ENCODE results near the gene SYCE1L. TPM values are rescaled to one million over a fixed set of nuclear protein-coding genes. Genes with fewer than 3 reads are reported as not detected.
A peak's percentile ranks its signal among the peaks of the same experiment; 100 is the strongest.

The SYCE1L gene
- total RNA-seq, 1 experiment from 2014 or later, result 6.2 TPM

- no peaks in the 10 kb centered on the region for H3K27me3 ChIP-seq (ENCODE audit: insufficient read depth, low read depth)
- H3K27ac ChIP-seq, result no peak overlapping the region
- TF ChIP-seq CTCF (conservative IDR thresholded peaks at IDR 0.05) (no peak), EZH2 (IDR thresholded peaks at IDR 0.05; ENCODE audit: low read depth) (no peak)
- H3K4me2 ChIP-seq, result peak overlapping the region; percentile 77
- peaks cover 14% of the 10 kb centered on the region for H3F3A ChIP-seq (ENCODE audit: insufficient read depth, low read depth)
- H3K9me3 ChIP-seq (ENCODE audit: insufficient read depth, low read depth), result no peaks in the 10 kb centered on the region
- ChIA-PET CTCF (interaction anchor here (0.6 kb wide), 1 partner anchor 9 kb away, joined by 3 read pairs; no protein-coding TSS in a partner anchor), POLR2A (ENCODE audit: unreplicated experiment) (interaction anchor here (0.7 kb wide), 1 partner anchor 8 kb away, joined by 3 read pairs; no protein-coding TSS in a partner anchor)
- 0 out of 2 replicates have a peak, but pooled peaks cover 5% of the 10 kb centered on the region for H3K79me2 ChIP-seq (ENCODE audit: low read depth)
- no peaks in the 10 kb centered on the region for H3K36me3 ChIP-seq (ENCODE audit: low read depth)
- peak; percentile 77 to 88 for DNase-seq
- peaks cover 18% of the 10 kb centered on the region for H3K4me1 ChIP-seq (replicated peaks; ENCODE audit: insufficient read depth)
- peak overlapping the region; percentile 78; the same call in 1 of the 2 replicates for H3K4me3 ChIP-seq
- no TSS peak for BruUV-seq (replicated peaks)
- no peaks in the 10 kb centered on the region for H3K9me2 ChIP-seq (ENCODE audit: insufficient read depth)
- intact Hi-C loops (cut with micrococcal nuclease; ENCODE audit: unreplicated experiment), result loop anchor here (2.0 kb wide), 1 partner anchor 23 kb away; the partner anchor contains the start of gene MON1B
- peaks cover 3% of the 10 kb centered on the region; the same call in 1 of the 2 replicates for H4K20me1 ChIP-seq (ENCODE audit: insufficient read depth)
- no peak overlapping the region for H2AFZ ChIP-seq
These were observed 14.4 kb downstream of the SYCE1L start for GRCh38 chr16:77213542-77214106.

GRCh38 chr16:77214411-77215138 lies 15.4 kb downstream of the SYCE1L start:
- Histone ChIP-seq H3K79me2 (ENCODE audit: low read depth) (0 out of 2 replicates have a peak, but pooled peaks cover 5% of the 10 kb centered on the region), H3K9me3 (ENCODE audit: insufficient read depth, low read depth) (no peaks in the 10 kb centered on the region), H2AFZ (no peak overlapping the region), H3K27ac (no peak overlapping the region), H3K4me3 (no peak overlapping the region), H3F3A (ENCODE audit: insufficient read depth, low read depth) (peaks cover 23% of the 10 kb centered on the region), H3K9me2 (ENCODE audit: insufficient read depth) (no peaks in the 10 kb centered on the region), H3K4me1 (replicated peaks; ENCODE audit: insufficient read depth) (peaks cover 24% of the 10 kb centered on the region), H3K27me3 (ENCODE audit: insufficient read depth, low read depth) (no peaks in the 10 kb centered on the region), H4K20me1 (ENCODE audit: insufficient read depth) (peaks cover 3% of the 10 kb centered on the region; the same call in 1 of the 2 replicates), H3K36me3 (ENCODE audit: low read depth) (no peaks in the 10 kb centered on the region), H3K4me2 (no peak overlapping the region)
- intact Hi-C loops (cut with micrococcal nuclease; ENCODE audit: unreplicated experiment), result no loop called here
- TF ChIP-seq CTCF (conservative IDR thresholded peaks at IDR 0.05) (no peak), EZH2 (IDR thresholded peaks at IDR 0.05; ENCODE audit: low read depth) (no peak)
- CTCF ChIA-PET, result no interaction called here
- DNase-seq, result no peak
- POLR2A ChIA-PET (ENCODE audit: unreplicated experiment), result no interaction called here
- BruUV-seq (replicated peaks), result no TSS peak

GRCh38 chr16:77219437-77219836 lies 20.2 kb downstream of the SYCE1L start:
- DNase-seq, result peak in 1 of 2 experiments; percentile 88
- H3K9me2 ChIP-seq (ENCODE audit: insufficient read depth), result no peaks in the 10 kb centered on the region
- no peaks in the 10 kb centered on the region for H4K20me1 ChIP-seq (ENCODE audit: insufficient read depth)
- H3K4me2 ChIP-seq, result peak overlapping the region; percentile 40
- peaks cover 15% of the 10 kb centered on the region for H3F3A ChIP-seq (ENCODE audit: insufficient read depth, low read depth)
- no peaks in the 10 kb centered on the region for H3K9me3 ChIP-seq (ENCODE audit: insufficient read depth, low read depth)
- intact Hi-C loops (cut with micrococcal nuclease; ENCODE audit: unreplicated experiment), result no loop called here
- H3K36me3 ChIP-seq (ENCODE audit: low read depth), result no peaks in the 10 kb centered on the region
- no peak overlapping the region for H2AFZ ChIP-seq
- ChIA-PET POLR2A (ENCODE audit: unreplicated experiment) (no interaction called here), CTCF (interaction anchor here (0.6 kb wide), 1 partner anchor 47 kb away, joined by 5 read pairs; no protein-coding TSS in a partner anchor)
- peaks cover 13% of the 10 kb centered on the region for H3K4me1 ChIP-seq (replicated peaks; ENCODE audit: insufficient read depth)
- TF ChIP-seq EZH2 (IDR thresholded peaks at IDR 0.05; ENCODE audit: low read depth) (no peak), CTCF (conservative IDR thresholded peaks at IDR 0.05) (no peak)
- H3K27me3 ChIP-seq (ENCODE audit: insufficient read depth, low read depth), result no peaks in the 10 kb centered on the region
- H3K79me2 ChIP-seq (ENCODE audit: low read depth), result 0 out of 2 replicates have a peak, but pooled peaks cover 3% of the 10 kb centered on the region
- no peak overlapping the region for H3K4me3 ChIP-seq
- H3K27ac ChIP-seq, result peak overlapping the region; percentile 29
- BruUV-seq (replicated peaks), result no TSS peak

All from PC-9 (cell line).